ENCODE results near the gene MAST4.

DNA sequence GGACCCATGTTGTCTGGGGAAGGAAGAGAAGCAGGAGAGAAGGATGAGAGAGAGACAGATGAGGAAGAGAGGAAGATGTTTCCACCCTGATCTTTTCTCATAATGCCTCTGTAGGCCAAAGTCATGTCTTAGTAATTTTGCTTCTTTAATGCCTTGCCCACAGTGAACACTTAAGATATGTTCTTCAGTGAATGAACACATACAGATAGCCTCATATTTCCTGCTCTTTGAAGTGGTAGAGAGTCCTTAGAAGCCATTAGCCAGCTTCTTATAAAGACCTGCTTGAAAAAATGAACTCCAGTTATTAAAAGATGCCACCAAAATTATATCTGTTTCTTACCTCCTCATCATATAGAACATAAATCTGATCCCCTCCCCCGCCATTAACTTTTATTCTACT is 356.0 kb downstream of the MAST4 start:
- TF ChIP-seq EZH2phosphoT487 (IDR thresholded peaks at IDR 0.05; ENCODE audit: insufficient read depth, low read depth) (no peak), EZH2 (IDR thresholded peaks at IDR 0.05; ENCODE audit: insufficient read depth, poor library complexity, severe bottlenecking) (no peak)
